Activated T-cell treated with anti-CD3 and anti-CD28 coated beads, Interleukin-2, amount 50 U/mL, for 24 hours (primary cell): ENCODE measurements around the gene KRT36.

Experiments
- DNase-seq: peaks from one replicate; pipeline ENCODE4 v3.0.0-alpha.2; 2020
- H3K27ac Mint-ChIP-seq: 2 replicates; pipeline ENCODE4 v1.8.0; 2020; ENCODE audit warnings: mild to moderate bottlenecking, mixed read lengths
- H3K27me3 Mint-ChIP-seq: 2 replicates; pipeline ENCODE4 v1.8.0; 2020; ENCODE audit warnings: mixed read lengths
- H3K36me3 Mint-ChIP-seq: 2 replicates; pipeline ENCODE4 v1.8.0; 2020; ENCODE audit warnings: low read depth, mixed read lengths
- H3K4me1 Mint-ChIP-seq: 2 replicates; pipeline ENCODE4 v1.8.0; 2020; ENCODE audit warnings: low read depth, mixed read lengths
- H3K4me3 Mint-ChIP-seq: 2 replicates; pipeline ENCODE4 v1.8.0; 2020; ENCODE audit warnings: mild to moderate bottlenecking, moderate library complexity, mixed read lengths
- H3K9me3 Mint-ChIP-seq: 2 replicates; pipeline ENCODE4 v1.8.0; 2020; ENCODE audit warnings: mixed read lengths

KRT36 gene

GRCh38 chr17:41481036-41481435 is 8.7 kb downstream of the KRT36 start, which contains the start of gene KRT35:
TSS of gene KRT35 (minus strand) at chr17:41481151. CDS start at chr17:41481097, 54 bp downstream.
- no peak for DNase-seq
- H3K36me3 Mint-ChIP-seq: no peaks in the 10 kb centered on the region
- H3K27me3 Mint-ChIP-seq: no peaks in the 10 kb centered on the region
- no peaks in the 10 kb centered on the region for H3K4me1 Mint-ChIP-seq
- H3K27ac Mint-ChIP-seq: no peak within 1 kb of the TSS
- H3K9me3 Mint-ChIP-seq: no peaks in the 10 kb centered on the region
- no peak within 1 kb of the TSS for H3K4me3 Mint-ChIP-seq

- no peak overlapping the region for H3K27ac Mint-ChIP-seq
- no peak overlapping the region for H3K4me3 Mint-ChIP-seq
- no peaks in the 10 kb centered on the region for H3K36me3 Mint-ChIP-seq
- no peaks in the 10 kb centered on the region for H3K4me1 Mint-ChIP-seq
- no peaks in the 10 kb centered on the region for H3K9me3 Mint-ChIP-seq
- no peaks in the 10 kb centered on the region for H3K27me3 Mint-ChIP-seq
- DNase-seq: no peak
Measured at GRCh38 chr17:41480581-41480980, 9.1 kb downstream of the KRT36 start.

- H3K27ac Mint-ChIP-seq: no peak overlapping the region
- H3K4me3 Mint-ChIP-seq: no peak overlapping the region
- H3K9me3 Mint-ChIP-seq: no peaks in the 10 kb centered on the region
- no peaks in the 10 kb centered on the region for H3K36me3 Mint-ChIP-seq
- H3K27me3 Mint-ChIP-seq: no peaks in the 10 kb centered on the region
- no peak for DNase-seq
- H3K4me1 Mint-ChIP-seq: no peaks in the 10 kb centered on the region
Measured at GRCh38 chr17:41480136-41480535, 9.6 kb downstream of the KRT36 start.

- DNase-seq: no peak
- H3K27ac Mint-ChIP-seq: no peak overlapping the region
Measured at GRCh38 chr17:41478237-41478636, 11.5 kb downstream of the KRT36 start.

GRCh38 chr17:41476866-41477815 is 12.6 kb downstream of the KRT36 start:
- H3K27me3 Mint-ChIP-seq: no peaks in the 10 kb centered on the region
- no peak for DNase-seq
- H3K9me3 Mint-ChIP-seq: no peaks in the 10 kb centered on the region
- H3K4me3 Mint-ChIP-seq: no peak overlapping the region
- no peaks in the 10 kb centered on the region for H3K36me3 Mint-ChIP-seq
- H3K4me1 Mint-ChIP-seq: no peaks in the 10 kb centered on the region
- H3K27ac Mint-ChIP-seq: no peak overlapping the region

More at GRCh38 chr17:41478237-41478636, 11.5 kb downstream of the KRT36 start:
- Mint-ChIP-seq H3K4me3 (no peak overlapping the region), H3K36me3 (no peaks in the 10 kb centered on the region), H3K4me1 (no peaks in the 10 kb centered on the region), H3K9me3 (no peaks in the 10 kb centered on the region), H3K27me3 (no peaks in the 10 kb centered on the region)

- Mint-ChIP-seq H3K36me3 (no peaks in the 10 kb centered on the region), H3K4me3 (no peak overlapping the region), H3K4me1 (no peaks in the 10 kb centered on the region), H3K27ac (no peak overlapping the region), H3K9me3 (no peaks in the 10 kb centered on the region), H3K27me3 (no peaks in the 10 kb centered on the region)
- DNase-seq: no peak
Measured at GRCh38 chr17:41475421-41475820, 14.3 kb downstream of the KRT36 start.

GRCh38 chr17:41474863-41475262 is 14.8 kb downstream of the KRT36 start:
- no peak for DNase-seq
- no peaks in the 10 kb centered on the region for H3K4me1 Mint-ChIP-seq
- H3K9me3 Mint-ChIP-seq: no peaks in the 10 kb centered on the region

GRCh38 chr17:41468346-41468745 is 21.4 kb downstream of the KRT36 start:
- Mint-ChIP-seq H3K27ac (no peak overlapping the region), H3K27me3 (peaks cover 3% of the 10 kb centered on the region), H3K4me1 (no peaks in the 10 kb centered on the region)

More at GRCh38 chr17:41474863-41475262, 14.8 kb downstream of the KRT36 start:
- Mint-ChIP-seq H3K36me3 (no peaks in the 10 kb centered on the region), H3K27ac (no peak overlapping the region), H3K27me3 (no peaks in the 10 kb centered on the region), H3K4me3 (no peak overlapping the region)

GRCh38 chr17:41467561-41467960 is 22.1 kb downstream of the KRT36 start:
- Mint-ChIP-seq H3K9me3 (no peaks in the 10 kb centered on the region), H3K4me3 (no peak overlapping the region), H3K27me3 (peaks cover 3% of the 10 kb centered on the region), H3K27ac (no peak overlapping the region), H3K36me3 (no peaks in the 10 kb centered on the region), H3K4me1 (no peaks in the 10 kb centered on the region)
- DNase-seq: no peak

More at GRCh38 chr17:41468346-41468745, 21.4 kb downstream of the KRT36 start:
- no peaks in the 10 kb centered on the region for H3K36me3 Mint-ChIP-seq
- no peak overlapping the region for H3K4me3 Mint-ChIP-seq
- no peak for DNase-seq
- no peaks in the 10 kb centered on the region for H3K9me3 Mint-ChIP-seq

- Mint-ChIP-seq H3K4me1 (no peaks in the 10 kb centered on the region), H3K27ac (no peak within 1 kb of the TSS), H3K36me3 (no peaks in the 10 kb centered on the region), H3K9me3 (no peaks in the 10 kb centered on the region), H3K27me3 (peaks cover 3% of the 10 kb centered on the region), H3K4me3 (no peak within 1 kb of the TSS)
- no peak for DNase-seq
Measured at GRCh38 chr17:41466988-41467387, 22.7 kb downstream of the KRT36 start, which contains the start of gene KRT32. TSS of gene KRT32 (minus strand) at chr17:41467386. CDS start at chr17:41467325, 61 bp downstream.

GRCh38 chr17:41464682-41465081 is 25.0 kb downstream of the KRT36 start:
- H3K27me3 Mint-ChIP-seq: peaks cover 3% of the 10 kb centered on the region
- no peaks in the 10 kb centered on the region for H3K4me1 Mint-ChIP-seq
- DNase-seq: no peak
- H3K4me3 Mint-ChIP-seq: no peak overlapping the region
- no peaks in the 10 kb centered on the region for H3K9me3 Mint-ChIP-seq
- H3K27ac Mint-ChIP-seq: no peak overlapping the region
- no peaks in the 10 kb centered on the region for H3K36me3 Mint-ChIP-seq

GRCh38 chr17:41464173-41464572 is 25.5 kb downstream of the KRT36 start:
- no peak overlapping the region for H3K27ac Mint-ChIP-seq
- H3K9me3 Mint-ChIP-seq: no peaks in the 10 kb centered on the region
- no peak for DNase-seq
- H3K4me3 Mint-ChIP-seq: no peak overlapping the region
- H3K4me1 Mint-ChIP-seq: no peaks in the 10 kb centered on the region
- H3K27me3 Mint-ChIP-seq: peaks cover 3% of the 10 kb centered on the region
- H3K36me3 Mint-ChIP-seq: no peaks in the 10 kb centered on the region

GRCh38 chr17:41463746-41464145 is 26.0 kb downstream of the KRT36 start:
- no peak overlapping the region for H3K4me3 Mint-ChIP-seq
- H3K27me3 Mint-ChIP-seq: peaks cover 3% of the 10 kb centered on the region
- no peak for DNase-seq
- H3K36me3 Mint-ChIP-seq: no peaks in the 10 kb centered on the region
- no peaks in the 10 kb centered on the region for H3K9me3 Mint-ChIP-seq
- no peak overlapping the region for H3K27ac Mint-ChIP-seq
- H3K4me1 Mint-ChIP-seq: no peaks in the 10 kb centered on the region

- DNase-seq: no peak
- H3K27ac Mint-ChIP-seq: no peak overlapping the region
Measured at GRCh38 chr17:41462705-41463104, 27.0 kb downstream of the KRT36 start.

GRCh38 chr17:41457676-41458075 is 32.0 kb downstream of the KRT36 start:
- Mint-ChIP-seq H3K36me3 (no peaks in the 10 kb centered on the region), H3K4me1 (no peaks in the 10 kb centered on the region), H3K4me3 (no peak overlapping the region), H3K27ac (no peak overlapping the region), H3K27me3 (no peaks in the 10 kb centered on the region), H3K9me3 (no peaks in the 10 kb centered on the region)
- no peak for DNase-seq

More at GRCh38 chr17:41462705-41463104, 27.0 kb downstream of the KRT36 start:
- no peaks in the 10 kb centered on the region for H3K4me1 Mint-ChIP-seq
- H3K27me3 Mint-ChIP-seq: peaks cover 3% of the 10 kb centered on the region
- no peak overlapping the region for H3K4me3 Mint-ChIP-seq
- no peaks in the 10 kb centered on the region for H3K36me3 Mint-ChIP-seq
- no peaks in the 10 kb centered on the region for H3K9me3 Mint-ChIP-seq
